Measurements from ENCODE around the gene PRSS57.
A peak's percentile ranks its signal among the peaks of the same experiment; 100 is the strongest.

Gene PRSS57

GRCh38 chr19:694481-695351 lies 536 bp downstream of the PRSS57 start:
- DNase-seq (ENCODE audit: low spot score), result no peak

GRCh38 chr19:690203-690602 lies 5.0 kb downstream of the PRSS57 start:
- no peak for DNase-seq (ENCODE audit: low spot score)

- DNase-seq (ENCODE audit: low spot score), result no peak
These were observed 6.3 kb downstream of the PRSS57 start for GRCh38 chr19:688992-689391.

GRCh38 chr19:688214-688613 lies 7.0 kb downstream of the PRSS57 start:
- no peak for DNase-seq (ENCODE audit: low spot score)

GRCh38 chr19:687569-688166 lies 7.6 kb downstream of the PRSS57 start:
- no peak for DNase-seq (ENCODE audit: low spot score)

- DNase-seq (ENCODE audit: low spot score), result no peak
These were observed 8.5 kb downstream of the PRSS57 start for GRCh38 chr19:686589-687297.

GRCh38 chr19:685454-685931 lies 9.8 kb downstream of the PRSS57 start:
- DNase-seq (ENCODE audit: low spot score), result no peak

GRCh38 chr19:682678-683320 lies 12.5 kb downstream of the PRSS57 start:
- no peak for DNase-seq (ENCODE audit: low spot score)

- DNase-seq (ENCODE audit: low spot score), result peak; percentile 92
These were observed 13.9 kb downstream of the PRSS57 start for GRCh38 chr19:681029-682019.

GRCh38 chr19:680287-681028 lies 14.8 kb downstream of the PRSS57 start:
- DNase-seq (ENCODE audit: low spot score), result peak; percentile 98

GRCh38 chr19:679418-680286 lies 15.6 kb downstream of the PRSS57 start:
- peak; percentile 38 for DNase-seq (ENCODE audit: low spot score)

GRCh38 chr19:678791-679388 lies 16.4 kb downstream of the PRSS57 start:
- DNase-seq (ENCODE audit: low spot score), result no peak

GRCh38 chr19:677601-678436 lies 17.4 kb downstream of the PRSS57 start:
- DNase-seq (ENCODE audit: low spot score), result no peak

- no peak for DNase-seq (ENCODE audit: low spot score)
These were observed 18.1 kb downstream of the PRSS57 start for GRCh38 chr19:677201-677600.

GRCh38 chr19:676339-677105 lies 18.7 kb downstream of the PRSS57 start, which contains the start of gene FSTL3:
Gene FSTL3, plus strand, starts transcription at chr19:676392. Its CDS starts 32 bp downstream, at chr19:676424.
- no peak for DNase-seq (ENCODE audit: low spot score)

- no peak for DNase-seq (ENCODE audit: low spot score)
These were observed 19.3 kb downstream of the PRSS57 start for GRCh38 chr19:676007-676338.
